Gastroesophageal sphincter (tissue), 3 donors: ENCODE results near the gene GRM8.

ENCODE experiments used
- CTCF ChIP-seq, 4 experiments: fragments of 200-600 bp in 2 of 4; fragments of 450-650 bp in 2 of 4; sonication (generic) in 1 of 4; IDR thresholded peaks; one replicate each; pipeline ENCODE4 v1.5.1; 2017 to 2019; ENCODE audit warnings: antibody characterized with exemption in 4 of 4, mild to moderate bottlenecking in 2 of 4, moderate library complexity in 2 of 4
- EP300 ChIP-seq: sonication (generic); formaldehyde crosslinking; IDR thresholded peaks from one replicate; pipeline ENCODE4 v1.6.1; 2017; ENCODE audit warnings: antibody characterized with exemption, mild to moderate bottlenecking
- POLR2A ChIP-seq, 2 donors: fragments of 450-650 bp; IDR thresholded peaks; one replicate each; pipeline ENCODE4 v1.6.1; 2017; ENCODE audit warnings: antibody characterized with exemption in 2 of 2, mild to moderate bottlenecking in 2 of 2, moderate library complexity in 1 of 2
- POLR2AphosphoS5 ChIP-seq: sonication (generic); formaldehyde crosslinking; IDR thresholded peaks from one replicate; pipeline ENCODE4 v1.6.1; 2017; ENCODE audit warnings: antibody characterized with exemption

GRCh38 chr7:126511046-126511445 lies 741.7 kb downstream of the GRM8 start:
- TF ChIP-seq CTCF (IDR thresholded peaks at IDR 0.05) (no peak), POLR2A (IDR thresholded peaks at IDR 0.05) (no peak), EP300 (no peak), POLR2AphosphoS5 (no peak)
